Measurements from ENCODE around the gene HS3ST2.

HS3ST2 gene

DNA sequence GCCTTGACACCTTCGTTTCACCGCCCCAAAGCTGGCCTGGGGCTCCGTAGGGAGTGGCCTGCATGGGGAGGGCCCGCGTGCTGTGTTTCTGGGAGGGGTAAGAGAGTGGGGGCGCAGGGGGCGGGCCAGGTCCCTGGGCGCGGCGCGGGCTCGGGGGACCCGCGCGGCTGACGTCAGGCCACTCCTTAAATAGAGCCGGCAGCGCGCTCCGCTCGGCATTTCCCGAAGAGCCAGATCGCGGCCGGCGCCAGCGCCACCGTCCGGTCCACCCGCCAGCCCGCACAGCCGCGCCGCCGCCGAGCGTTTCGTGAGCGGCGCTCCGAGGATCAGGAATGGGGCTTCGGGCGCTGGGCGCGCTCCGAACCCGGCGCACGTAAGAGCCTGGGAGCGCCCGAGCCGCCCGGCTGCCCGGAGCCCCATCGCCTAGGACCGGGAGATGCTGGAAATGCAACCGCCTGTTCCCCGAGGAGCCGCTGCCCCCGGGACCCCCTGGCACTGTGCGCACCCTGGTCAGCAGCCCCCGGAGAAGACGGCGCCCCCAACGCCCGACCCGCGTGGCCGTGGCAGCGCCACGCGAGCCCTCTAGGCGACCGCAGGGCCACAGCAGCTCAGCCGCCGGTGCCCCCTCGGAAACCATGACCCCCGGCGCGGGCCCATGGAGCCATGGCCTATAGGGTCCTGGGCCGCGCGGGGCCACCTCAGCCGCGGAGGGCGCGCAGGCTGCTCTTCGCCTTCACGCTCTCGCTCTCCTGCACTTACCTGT lies at the start of gene HS3ST2:
HS3ST2 (plus strand) TSS at position 215 of the 763 bp plus-strand sequence; CDS start at position 664, 449 bp downstream.
- DNase-seq = peak; percentile 82

DNA sequence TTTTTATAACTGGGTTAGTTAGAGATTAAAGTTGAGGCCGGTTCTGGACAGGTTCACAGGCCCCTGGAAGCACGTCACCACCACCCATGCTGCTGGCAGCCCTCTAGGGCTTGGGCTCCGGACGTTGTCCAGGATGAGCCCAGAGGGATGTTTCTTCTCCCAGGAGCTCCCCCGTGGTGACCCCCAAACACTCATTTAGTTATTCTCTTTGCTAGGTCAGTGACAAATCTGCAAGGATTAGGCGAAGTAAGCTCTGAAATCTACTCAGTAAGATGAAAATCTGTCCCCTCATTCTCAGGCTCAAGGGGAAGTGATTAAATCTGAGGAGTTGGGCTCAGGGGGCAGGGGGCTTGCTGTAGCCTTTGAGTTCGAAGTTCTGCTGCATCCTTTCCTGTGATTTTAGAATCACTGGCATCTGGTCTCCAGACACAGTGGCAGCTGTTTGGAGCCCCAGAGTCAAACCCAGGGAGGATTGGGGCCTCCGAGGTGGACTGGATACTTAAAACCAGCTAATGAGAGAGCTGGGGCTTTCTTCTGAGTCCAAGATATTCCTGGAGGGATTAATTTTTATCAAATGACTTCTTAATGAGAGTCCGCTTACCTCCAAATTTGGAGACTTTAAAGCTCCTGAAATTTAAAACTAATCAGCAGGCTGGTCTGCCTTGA lies 49.2 kb upstream of the HS3ST2 start:
- DNase-seq = peak; percentile 69

DNA sequence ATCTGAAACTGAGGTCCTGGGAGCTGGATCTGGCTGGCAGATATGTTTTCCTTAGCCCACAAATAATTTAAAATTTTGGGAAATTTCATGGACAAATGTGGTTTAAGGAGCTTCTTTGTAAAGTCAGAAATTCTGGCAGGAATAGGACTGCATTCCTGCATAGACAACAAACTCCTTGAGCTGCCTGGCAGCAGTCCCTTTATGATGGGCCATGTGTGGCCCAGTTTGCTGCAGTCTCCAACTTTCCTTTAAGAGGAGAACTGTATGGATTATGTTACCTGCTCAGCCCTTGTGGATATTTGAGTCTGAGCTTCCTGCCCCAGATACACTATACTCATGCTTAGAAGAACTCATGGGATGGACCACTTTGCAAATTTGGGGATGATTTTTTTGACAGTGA lies 48.5 kb upstream of the HS3ST2 start:
- no peak for DNase-seq

DNA sequence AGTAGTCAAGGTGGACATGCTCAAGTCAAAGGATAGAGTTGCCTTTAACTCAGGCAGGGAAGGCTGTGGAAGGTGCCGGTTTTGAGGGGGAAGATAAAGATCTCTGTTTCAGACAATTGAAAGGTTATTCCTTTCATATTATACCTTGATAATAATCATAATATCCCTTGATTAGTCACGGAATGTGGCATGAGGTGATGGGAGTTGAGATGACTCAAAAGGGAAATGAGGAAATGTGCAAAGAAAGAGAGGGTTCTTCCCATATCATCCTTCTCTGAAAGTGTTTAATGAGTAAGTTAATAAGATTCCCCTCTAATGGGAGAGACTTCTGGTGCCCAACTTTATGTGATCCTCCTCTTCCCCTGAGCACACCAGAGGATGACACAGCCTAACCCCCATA lies 43.1 kb upstream of the HS3ST2 start:
- DNase-seq = no peak

DNA sequence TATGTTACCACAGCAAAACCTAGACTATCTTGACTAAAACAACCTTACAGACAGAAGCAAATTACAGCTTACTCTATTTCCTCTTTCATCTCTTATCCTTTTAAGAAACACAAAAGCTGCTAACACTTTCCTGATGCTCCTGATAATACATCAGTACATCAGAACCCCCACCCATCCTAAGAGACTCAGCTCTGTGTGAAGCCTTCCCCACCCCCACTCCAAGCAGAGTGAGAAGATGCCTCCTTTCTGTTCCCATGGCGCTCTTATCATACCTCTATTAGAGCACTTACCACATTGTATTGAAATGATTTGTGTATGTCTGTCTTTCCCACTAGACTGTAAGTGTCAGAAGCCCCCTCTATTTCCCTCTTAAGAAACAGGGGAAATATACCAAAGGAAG lies 42.4 kb upstream of the HS3ST2 start:
- no peak for DNase-seq

DNA sequence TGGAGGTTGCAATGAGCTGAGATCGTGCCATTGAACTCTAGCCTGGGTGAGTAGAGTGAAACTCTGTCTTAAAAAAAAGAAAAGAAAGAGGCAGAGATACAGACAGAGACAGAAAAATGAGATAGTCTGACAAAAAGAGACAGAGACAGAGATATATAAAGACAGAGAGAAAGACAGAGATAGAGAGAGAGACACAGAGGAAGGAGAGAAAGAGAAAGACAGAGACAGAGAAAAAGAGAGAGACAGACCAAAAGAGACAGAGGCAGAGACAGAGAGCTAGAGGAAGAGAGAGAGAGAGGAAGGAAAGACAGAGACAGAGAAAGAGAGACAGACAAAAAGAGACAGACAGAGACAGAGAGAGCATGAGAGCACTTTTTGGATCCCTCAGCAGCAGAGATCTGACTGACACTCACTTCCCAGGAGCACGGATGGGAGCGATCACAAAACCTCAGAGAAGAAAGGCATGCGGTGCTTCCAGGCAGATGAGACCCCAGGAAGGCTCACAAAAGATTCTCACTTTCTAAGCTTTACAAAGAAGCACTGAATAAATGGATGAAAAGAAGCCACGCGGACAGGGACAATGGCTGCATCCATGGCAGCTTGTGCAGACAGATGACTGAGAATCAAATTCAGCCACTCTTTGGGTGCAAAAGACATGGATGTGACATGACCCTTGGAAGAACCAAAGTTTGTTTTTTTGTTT lies 38.6 kb upstream of the HS3ST2 start:
- DNase-seq = no peak

DNA sequence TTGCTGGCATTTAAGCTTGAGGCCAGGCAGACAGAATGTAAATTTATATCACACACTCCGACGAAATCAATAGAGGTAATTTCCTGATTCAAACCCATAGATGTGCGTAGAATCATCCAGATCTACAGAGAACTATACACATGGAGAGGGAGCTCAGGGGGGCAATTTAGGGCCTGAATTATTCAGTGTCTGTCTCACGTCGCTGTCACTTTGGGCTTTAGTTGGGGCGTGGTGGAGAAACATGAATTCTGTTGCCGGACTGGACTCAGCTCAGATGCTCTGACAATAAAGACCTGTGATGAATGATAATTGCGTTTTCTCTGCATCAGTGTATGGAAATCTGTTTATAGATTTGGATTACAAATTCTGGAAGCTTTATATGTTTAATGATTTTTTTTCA lies 32.5 kb upstream of the HS3ST2 start:
- no peak for DNase-seq

DNA sequence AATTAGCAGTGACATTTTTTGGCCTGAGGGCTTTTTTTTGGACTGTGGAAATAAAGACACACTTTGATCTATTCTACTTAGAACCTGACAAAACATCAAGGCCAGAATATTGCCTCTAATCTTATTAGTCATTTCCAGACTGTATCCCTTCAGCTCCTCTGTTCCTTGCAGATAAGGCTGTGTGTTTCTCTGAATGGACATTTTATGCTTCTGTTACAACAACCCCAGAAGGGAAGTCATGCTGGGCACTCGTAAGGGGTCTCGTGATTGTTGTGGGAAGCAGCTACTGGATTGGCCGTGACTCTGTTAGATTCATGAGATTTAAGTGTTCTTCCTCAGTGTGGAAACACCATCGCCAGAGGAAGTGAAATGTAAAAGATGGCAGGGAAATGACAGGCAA lies 31.6 kb upstream of the HS3ST2 start:
- DNase-seq = peak; percentile 28

DNA sequence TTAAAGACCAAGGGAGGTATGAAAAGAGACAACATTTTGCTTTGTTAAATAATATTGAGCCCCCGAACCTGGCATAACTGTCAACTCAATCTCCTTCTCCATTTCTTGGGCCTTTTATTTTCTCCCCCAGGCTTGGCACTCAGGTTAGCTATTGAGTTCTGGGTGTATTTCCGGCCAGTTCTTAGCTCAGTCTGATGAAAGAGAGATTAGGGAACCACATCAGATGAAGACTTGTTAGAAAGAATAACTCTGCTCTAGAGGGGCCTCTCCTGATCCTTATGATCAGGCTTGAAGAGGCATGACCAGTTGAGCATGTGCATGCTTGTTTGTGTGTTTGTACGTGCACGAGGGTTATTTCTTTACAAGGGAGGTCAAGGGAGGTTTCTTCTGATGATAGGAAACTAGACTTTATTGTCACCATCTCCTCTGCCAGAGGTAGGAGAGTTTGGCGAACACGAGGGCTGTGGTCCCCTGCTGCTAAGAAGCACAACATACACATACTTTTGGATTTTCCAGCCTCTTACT lies 29.2 kb upstream of the HS3ST2 start:
- DNase-seq = no peak

DNA sequence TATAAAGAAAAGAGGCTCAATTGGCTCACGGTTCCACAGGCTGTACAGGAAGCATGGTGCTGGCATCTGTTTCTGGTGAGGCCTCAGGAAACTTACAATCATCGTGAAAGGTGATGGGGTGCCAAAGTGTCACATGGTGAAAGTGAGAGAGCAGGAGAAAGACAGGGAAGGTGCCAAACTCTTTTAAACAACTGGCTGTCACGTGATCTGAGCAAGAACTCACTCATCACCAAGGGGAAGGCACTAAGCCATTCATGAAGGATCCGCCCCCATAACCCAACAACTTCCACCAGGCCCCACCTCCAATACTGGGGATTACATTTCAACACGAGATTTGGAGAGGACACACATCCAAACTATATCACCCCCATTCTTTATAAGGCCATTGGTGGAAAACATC lies 28.4 kb upstream of the HS3ST2 start:
- DNase-seq = no peak

DNA sequence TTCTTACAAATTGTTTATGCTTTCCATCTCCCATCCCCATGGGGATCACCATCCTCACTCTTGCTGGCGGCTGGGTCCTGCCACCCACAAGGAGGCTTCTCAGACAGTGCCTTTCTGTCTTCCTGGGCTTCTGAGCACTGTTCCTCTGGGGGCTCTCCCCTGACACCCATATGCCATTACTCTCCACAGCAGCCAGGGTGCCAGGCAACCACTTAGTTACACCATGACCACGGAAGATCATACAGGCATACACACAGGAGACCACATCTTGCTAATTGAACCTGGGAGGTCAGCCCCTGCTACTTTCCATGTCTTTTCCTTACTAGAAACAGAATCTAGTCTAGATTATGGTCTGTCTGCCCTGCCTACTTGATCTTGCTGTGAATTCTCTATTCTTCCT lies 27.7 kb upstream of the HS3ST2 start:
- DNase-seq = no peak

DNA sequence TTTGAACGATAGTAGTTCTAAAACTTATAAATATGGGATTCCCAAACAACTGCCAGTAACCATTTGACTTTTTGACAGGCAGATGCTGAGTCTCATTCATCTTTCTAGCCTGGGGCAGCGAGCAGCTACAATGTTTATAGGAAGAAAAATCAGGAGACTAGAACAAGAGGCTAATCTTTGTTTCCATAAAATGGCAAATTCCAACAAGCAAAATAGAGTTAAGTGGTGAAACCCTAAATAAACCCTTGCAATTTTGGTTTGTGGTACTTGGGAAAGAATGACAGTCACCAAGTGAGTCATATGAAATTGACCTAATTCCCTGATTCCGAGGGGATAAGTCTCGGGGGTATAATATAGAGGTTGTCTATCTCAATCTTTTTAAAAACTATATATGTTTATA lies 27.3 kb upstream of the HS3ST2 start:
- DNase-seq = no peak

DNA sequence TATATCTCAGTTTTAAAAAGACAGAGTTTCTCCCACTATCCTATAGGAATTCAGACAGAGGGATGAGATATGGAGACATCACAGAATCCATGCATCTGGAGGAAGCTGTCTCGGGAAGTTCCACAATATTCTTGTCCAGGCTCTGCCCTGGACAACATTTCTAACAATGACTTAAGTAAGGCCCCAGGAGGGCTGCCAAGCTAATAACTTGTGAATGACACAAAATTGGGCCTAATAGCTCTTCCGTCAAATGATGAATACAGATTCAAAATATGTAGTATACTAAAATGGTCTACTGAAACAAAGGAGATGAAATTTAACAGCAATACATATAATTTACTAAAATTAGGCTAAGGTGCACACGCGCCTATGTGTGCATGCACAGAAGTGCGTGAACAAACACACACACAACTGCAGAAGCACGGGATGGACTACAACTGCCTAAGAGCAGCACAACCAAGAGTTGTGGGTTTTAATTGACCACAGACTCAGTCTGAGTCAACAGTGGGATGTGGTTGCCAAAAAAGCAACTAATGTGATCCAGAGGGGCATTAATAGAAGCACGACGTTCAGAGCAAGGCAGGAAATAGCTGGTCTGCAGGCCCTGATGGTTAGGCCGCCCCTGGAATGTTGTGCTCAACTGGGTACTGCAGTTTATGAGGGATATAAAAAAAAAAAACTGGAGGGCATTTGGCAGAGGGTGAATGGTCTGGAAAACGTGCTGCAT lies 26.3 kb upstream of the HS3ST2 start:
- peak; percentile 52 for DNase-seq

DNA sequence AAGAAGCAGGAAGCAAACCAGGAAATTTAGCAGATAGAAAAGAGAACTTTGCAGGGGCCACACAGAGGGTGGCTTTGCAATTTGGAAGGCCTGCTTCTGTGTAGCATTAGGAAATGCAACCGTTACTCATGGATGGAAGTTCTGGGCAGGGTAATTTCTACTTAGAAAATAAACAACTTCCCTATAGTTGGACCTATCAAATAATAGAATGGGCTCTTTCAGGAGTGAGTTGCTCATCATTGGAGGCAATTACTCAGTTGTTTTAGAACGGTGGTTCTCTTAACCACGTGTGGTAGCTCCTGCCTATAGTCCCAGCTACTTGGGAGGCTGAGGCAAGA lies 25.8 kb upstream of the HS3ST2 start:
- DNase-seq = no peak

DNA sequence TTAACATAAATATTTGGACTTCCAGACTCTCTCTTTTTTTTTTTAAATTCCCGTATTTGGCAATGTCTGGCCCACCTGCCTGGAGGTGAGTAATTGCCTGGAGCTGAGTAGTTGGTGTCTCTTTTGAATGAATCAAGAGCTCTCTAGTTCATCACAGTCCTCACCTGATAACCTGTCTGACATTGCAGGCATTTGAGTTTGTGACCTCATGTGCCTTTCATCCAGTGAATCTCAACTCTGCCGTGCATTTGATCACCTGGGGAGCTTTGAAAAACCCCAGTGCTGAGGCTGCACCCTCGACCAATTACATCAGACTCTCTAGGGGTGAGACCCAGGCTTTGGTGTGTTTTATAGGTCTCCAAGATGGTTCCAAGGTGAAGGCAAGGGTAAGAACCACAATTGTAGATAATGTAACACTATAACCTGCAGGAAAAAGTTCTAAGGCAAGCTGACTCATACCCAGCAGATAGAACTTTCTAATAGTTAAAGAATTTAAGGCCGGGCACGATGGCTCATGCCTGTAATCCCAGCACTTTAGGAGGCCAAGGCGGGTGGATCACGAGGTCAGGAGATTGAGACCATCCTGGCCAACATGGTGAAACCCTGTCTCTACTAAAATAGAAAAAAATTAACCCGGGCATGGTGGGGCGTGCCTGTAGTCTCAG lies 24.5 kb upstream of the HS3ST2 start:
- DNase-seq = no peak

DNA sequence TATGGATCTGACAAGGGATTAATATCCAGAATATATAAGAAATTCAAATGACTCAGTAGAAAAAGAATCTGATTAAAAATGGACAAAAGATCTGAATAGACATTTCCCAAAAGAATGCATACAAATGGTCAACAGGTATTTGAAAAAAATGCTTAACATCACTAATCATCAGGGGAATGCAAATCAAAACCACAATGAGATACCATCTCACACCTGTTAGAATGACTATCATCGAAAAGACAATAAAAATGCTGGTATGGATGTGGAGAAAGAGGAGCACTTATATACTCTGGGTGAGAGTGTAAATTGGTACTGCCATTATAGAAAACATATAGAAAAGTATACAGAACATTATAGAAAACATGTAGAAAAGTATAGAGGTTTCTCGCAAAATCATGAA lies 16.4 kb upstream of the HS3ST2 start:
- no peak for DNase-seq

DNA sequence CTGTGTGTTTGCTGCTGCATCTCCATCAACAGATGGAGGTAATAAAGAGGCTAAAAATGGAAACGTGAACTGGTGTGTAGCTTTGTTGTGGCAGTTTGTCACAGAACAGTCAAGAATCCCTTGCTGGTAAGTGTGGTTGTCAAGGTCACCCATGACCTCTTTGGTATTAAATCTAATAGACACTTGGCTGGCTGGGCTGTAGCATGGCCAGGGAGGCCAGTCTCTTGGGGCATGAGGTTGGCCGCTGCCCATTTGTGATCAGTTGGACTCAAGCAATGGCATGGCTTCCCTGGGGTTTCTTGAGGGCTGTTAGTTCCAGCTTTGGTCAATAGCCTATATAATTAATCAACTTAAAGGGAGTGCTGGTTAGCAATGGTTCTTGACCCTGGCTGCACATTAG lies 14.8 kb upstream of the HS3ST2 start:
- no peak for DNase-seq

DNA sequence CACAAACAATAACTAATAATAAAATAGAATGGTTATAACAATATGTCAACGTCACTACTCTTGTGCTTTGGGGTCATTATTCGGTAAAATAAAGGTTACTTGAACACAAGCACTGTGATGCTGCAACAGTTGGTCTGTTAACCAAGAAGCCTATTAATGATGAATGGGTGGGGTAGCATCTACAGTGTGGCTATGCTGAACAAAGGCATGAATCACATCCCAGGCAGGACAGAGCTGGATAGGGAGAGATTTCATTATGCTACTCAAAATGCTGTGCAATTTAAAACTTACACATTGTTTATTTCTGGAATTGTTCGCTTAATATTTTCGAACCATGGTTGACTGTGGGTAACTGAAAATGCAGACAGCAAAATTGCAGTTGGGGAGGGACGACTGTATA lies 9.1 kb upstream of the HS3ST2 start:
- DNase-seq = no peak

DNA sequence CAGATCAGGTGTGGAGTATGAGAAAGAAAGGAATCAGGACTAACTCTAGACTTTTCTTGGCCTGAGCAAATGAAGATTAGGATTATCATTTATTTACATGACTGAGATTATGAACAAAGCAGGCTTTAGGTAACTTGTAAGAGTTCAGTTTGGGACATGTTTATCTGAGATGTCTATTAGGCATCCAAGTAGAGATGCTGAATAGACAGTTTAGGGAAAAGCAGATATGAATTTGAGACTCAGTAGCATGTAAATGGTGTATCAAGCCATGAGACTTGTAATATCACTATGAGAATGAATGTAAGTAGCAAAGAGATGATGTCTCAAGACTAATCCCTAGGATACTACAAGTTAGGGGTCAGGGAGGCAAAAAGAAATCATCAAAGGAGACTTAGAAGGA lies 8.6 kb upstream of the HS3ST2 start:
- DNase-seq = no peak

DNA sequence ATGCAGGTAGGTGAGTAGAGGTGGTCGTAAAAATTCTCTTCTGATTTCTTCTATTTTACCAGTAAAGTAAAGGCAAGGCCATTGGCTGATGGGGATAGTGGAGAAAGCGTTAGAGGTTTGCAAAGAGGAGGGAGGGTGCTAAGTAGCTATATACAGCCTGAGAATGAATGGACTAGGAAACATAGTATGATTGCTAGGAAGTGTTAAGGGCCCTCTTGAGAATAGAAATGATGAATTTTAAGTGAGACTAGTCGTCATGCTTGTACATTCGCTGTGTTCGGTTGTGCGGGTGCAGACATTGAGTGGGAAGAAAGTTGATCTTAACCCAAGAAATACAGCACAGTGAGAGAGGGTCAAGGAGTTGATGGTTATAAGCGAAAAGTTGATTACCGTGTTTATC lies 7.2 kb upstream of the HS3ST2 start:
- no peak for DNase-seq

DNA sequence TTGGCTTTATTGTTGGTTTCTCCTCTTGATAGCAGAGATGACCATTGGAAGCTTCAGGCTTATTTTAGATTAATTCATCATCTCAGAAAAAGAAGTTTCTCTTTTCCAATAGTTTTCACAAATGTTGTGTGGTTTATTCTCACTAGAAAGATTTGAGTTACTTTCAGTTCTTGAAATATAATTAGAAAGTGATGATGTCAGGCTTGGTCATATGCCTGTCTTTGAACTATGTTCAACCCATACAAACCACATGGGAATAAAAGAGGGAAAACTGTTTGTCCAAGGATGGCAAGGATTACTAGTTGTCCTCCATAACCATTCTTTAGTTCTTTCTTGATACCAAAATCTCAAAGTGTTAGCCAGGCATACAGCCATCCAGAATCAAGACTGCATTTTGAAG lies 3.7 kb upstream of the HS3ST2 start:
- no peak for DNase-seq

DNA sequence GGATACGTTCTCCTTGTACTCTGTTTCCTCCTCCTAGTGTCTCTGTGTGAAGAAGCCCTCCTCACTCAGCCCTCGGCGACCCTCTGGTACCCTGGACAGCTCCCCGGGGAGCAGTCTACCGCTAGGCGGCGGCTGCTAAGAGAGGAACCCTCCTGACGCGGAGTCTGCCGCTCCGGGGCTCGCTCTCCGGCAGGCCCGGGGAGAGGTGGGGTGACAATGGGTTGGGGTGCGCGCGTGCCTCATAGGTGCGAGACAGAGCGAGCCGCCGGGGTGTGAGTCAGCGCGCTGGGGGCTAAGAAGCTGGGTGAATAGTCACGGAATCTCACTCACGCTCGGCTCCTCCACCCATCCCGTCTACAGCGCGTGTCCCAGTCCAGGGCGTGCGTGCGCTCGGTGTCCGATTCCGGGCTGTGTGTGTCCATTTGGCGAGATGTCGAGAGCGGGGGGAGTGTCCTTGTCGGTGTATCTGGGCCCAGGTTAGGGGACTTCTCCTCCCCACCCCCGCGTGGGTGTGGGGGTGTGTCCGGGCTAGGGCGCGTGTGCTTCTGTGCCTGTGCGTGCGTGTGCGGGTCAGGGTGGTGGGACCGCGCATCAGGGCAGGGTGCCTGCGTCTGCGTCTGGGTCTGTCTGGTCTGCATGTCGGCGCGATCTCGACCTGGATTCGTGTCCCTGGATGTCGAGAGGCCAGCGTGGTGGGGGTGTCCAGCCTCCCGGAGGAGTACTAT lies 577 bp upstream of the HS3ST2 start:
- DNase-seq = peak; percentile 83
